ENCODE results near the gene PLXDC2.

Gene PLXDC2

DNA sequence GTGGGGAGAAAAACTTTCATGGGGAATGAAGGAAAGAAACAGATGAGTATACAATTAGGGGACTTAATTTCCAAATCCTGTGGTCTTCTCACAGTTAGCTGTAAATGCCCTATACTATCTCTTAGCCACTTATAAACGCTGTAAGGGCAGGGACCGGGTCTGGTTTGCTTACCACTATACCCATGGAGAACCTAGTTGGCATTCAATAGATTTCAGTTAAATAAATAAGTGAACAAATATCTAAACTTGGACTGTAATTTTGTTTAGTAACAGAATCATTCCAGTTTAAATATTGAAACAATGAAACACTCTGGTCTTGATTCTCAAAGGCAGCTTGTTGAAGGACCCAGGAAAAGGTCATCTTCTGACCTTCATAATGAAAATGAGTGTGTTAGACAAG, 158.3 kb downstream of the PLXDC2 start:
- TF ChIP-seq, protein P1, sequence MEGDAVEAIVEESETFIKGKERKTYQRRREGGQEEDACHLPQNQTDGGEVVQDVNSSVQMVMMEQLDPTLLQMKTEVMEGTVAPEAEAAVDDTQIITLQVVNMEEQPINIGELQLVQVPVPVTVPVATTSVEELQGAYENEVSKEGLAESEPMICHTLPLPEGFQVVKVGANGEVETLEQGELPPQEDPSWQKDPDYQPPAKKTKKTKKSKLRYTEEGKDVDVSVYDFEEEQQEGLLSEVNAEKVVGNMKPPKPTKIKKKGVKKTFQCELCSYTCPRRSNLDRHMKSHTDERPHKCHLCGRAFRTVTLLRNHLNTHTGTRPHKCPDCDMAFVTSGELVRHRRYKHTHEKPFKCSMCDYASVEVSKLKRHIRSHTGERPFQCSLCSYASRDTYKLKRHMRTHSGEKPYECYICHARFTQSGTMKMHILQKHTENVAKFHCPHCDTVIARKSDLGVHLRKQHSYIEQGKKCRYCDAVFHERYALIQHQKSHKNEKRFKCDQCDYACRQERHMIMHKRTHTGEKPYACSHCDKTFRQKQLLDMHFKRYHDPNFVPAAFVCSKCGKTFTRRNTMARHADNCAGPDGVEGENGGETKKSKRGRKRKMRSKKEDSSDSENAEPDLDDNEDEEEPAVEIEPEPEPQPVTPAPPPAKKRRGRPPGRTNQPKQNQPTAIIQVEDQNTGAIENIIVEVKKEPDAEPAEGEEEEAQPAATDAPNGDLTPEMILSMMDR (IDR thresholded peaks at IDR 0.05; ENCODE audit: control insufficient read depth, extremely low read depth, insufficient read depth): no peak
- DNase-seq (ENCODE audit: low read depth): no peak
- no peak overlapping the region for H3K4me3 ChIP-seq (ENCODE audit: low read depth, low read length)

DNA sequence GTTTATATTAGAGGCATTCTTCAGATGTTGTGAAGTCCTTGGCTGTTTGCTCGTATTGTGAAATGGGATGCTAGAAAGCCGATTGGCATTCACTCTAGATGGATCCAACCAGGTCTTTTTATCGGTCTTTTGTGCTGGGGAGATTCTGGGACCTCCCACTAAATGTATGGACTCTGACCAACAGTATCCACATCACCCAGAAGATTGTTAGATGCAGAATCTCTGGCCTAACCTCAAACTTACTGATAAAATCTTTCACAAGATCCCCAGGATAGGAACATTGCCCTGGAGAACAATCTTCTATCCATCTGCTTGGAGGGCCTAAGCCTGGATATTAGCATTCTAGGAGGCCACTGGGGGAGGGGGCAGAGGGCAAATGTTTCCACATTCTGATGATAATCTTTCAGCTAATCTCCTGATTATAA, 160.9 kb downstream of the PLXDC2 start:
- TF ChIP-seq, protein P1 (IDR thresholded peaks at IDR 0.05; ENCODE audit: control insufficient read depth, extremely low read depth, insufficient read depth): no peak
- H3K4me3 ChIP-seq (ENCODE audit: low read depth, low read length): no peak overlapping the region
- no peak for DNase-seq (ENCODE audit: low read depth)

DNA sequence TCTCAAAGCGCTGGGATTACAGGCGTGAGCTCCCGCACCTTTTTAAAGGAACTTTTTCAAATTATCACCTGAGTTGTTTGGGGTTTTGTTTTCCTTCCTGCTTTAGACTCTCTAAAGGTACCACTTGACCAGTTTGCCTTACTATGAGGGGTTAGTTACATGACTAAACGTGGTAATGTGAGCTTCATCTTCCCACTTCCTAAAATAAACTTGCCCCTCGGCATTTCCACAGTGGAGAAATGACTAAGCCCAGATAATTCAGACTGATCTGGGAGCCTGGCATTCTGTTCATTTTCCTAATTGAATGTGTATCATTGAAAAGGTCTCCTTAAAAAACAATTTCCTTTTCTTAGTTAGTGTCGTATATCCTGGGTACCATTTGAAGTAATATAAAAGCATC, 163.4 kb downstream of the PLXDC2 start:
- no peak overlapping the region for H3K4me3 ChIP-seq (ENCODE audit: low read depth, low read length)
- DNase-seq (ENCODE audit: low read depth): no peak
- TF ChIP-seq, protein P1 (IDR thresholded peaks at IDR 0.05; ENCODE audit: control insufficient read depth, extremely low read depth, insufficient read depth): no peak

DNA sequence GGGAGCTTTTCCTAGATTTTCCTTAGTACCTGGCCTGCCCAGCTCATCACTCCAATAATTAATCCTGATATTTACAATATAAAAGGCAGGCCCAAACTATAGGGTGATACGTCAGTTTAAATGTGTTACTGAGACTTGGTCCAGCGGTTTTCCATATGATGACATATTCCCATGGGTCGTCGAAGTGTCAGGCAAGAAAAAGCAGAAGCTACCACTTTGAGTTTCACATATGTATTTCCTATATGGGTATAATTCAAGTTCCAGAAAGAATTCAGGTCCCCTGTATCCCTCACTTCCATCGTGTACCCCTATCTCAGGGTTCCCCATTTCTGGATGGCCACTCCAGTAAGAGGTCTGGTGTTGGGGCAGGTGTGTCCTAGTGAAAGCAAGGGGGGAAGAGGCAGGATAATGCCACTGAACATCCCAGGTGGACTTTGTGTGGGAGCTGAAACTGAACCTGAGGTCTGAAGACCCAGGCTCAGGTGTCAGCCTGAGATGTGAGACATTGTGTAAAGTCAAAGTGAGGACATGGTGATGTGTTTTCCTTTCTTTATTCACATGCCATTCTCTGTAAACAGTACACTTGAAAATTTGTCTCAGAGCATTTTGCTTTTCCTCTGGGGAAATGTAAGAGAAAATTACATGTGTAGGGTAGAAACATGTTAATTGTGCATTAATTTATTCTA, 167.8 kb downstream of the PLXDC2 start:
- H3K4me3 ChIP-seq (ENCODE audit: low read depth, low read length): no peak overlapping the region
- TF ChIP-seq, protein P1 (IDR thresholded peaks at IDR 0.05; ENCODE audit: control insufficient read depth, extremely low read depth, insufficient read depth): no peak
- no peak for DNase-seq (ENCODE audit: low read depth)

DNA sequence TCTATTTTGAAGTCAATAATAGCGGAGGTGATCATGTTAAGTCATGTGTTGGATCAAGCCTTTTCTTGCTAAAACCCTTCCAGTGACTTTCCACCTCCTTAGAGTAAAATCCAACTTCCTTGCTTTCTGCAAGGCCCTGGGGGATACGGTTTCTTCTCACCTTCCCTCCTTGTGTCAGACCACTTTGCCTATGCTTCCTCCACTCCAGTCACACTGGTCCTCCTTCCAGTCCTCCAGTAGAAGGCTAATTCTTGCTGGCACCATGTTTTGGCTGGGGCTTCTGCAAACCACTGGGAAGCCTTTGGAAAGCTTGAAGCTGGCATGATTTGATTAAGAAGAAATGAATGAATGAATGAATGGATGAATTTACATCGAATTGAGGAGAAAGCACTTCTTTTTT, 169.5 kb downstream of the PLXDC2 start:
- H3K4me3 ChIP-seq (ENCODE audit: low read depth, low read length): no peak overlapping the region
- no peak for DNase-seq (ENCODE audit: low read depth)
- TF ChIP-seq, protein P1 (IDR thresholded peaks at IDR 0.05; ENCODE audit: control insufficient read depth, extremely low read depth, insufficient read depth): no peak

DNA sequence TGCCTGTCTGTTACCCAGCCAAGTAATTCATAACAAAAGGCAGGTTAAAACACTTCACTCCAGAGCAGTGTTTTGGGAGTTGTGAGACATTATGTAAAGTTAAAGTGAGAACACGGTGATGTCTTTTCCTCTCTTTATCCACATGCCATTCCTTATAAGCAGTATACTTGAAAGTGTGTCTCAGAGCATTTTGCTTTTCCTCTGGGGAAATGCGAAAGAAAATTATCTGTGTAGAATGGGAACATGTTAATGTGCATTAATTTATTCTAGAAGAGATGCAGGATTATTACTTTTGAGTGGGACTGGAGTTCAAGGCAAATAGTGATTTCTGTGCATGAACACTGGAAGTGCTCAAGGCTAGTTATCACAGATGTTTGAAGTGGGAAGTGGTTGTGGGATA, 170.4 kb downstream of the PLXDC2 start:
- no peak for DNase-seq (ENCODE audit: low read depth)
- TF ChIP-seq, protein P1 (IDR thresholded peaks at IDR 0.05; ENCODE audit: control insufficient read depth, extremely low read depth, insufficient read depth): no peak

DNA sequence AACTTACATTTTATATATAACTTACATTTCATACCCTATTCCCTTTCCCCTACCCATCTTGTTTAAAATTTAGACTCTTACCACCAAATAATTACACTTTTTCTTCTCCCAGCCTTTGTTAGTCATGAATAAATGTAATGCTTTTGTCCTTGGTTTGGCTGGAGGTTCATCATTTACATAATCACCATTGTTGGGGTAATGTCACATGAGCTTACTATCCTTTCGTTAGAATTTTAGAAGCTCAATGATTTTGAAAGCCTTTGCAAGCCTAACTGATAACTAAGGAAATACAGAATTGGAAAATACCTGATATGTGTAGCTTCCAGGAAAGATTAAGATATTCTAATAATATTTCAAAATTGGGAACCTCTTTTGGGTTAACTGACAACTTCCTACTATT, 171.7 kb downstream of the PLXDC2 start:
- TF ChIP-seq, protein P1 (IDR thresholded peaks at IDR 0.05; ENCODE audit: control insufficient read depth, extremely low read depth, insufficient read depth): no peak
- no peak for DNase-seq (ENCODE audit: low read depth)
- H3K4me3 ChIP-seq (ENCODE audit: low read depth, low read length): no peak overlapping the region

More for the DNA sequence above, 170.4 kb downstream of the PLXDC2 start:
- H3K4me3 ChIP-seq (ENCODE audit: low read depth, low read length): no peak overlapping the region
